Vagina (tissue), 2 donors: ENCODE data around the gene ZC3HAV1.
"Not testable (repeated sequence)": the region's sequence is repeated elsewhere in the genome, so short reads cannot be mapped to it uniquely, and the experiment has no call there.

Experiments used
- POLR2A ChIP-seq, 2 donors: fragments of 450-650 bp; IDR thresholded peaks; one replicate each; pipeline ENCODE4 v1.6.1; 2017; ENCODE audit warnings: antibody characterized with exemption in 2 of 2, mild to moderate bottlenecking in 2 of 2, moderate library complexity in 2 of 2
- POLR2AphosphoS5 ChIP-seq, 2 donors: sonication (generic); formaldehyde crosslinking; IDR thresholded peaks; one replicate each; pipeline ENCODE4 v1.9.0; 2017; ENCODE audit warnings: antibody characterized with exemption in 2 of 2, mild to moderate bottlenecking in 2 of 2, low read depth in 1 of 2; ENCODE audit not compliant: insufficient read depth in 1 of 2
- TF ChIP-seq, protein P1 (sequence below), 3 experiments: fragments of 450-650 bp in 2 of 3; fragments of 200-600 bp in 1 of 3; sonication (generic) in 1 of 3; IDR thresholded peaks; one replicate each; pipeline ENCODE4 v1.5.1; 2017 to 2019; ENCODE audit warnings: antibody characterized with exemption in 3 of 3, mild to moderate bottlenecking in 2 of 3, moderate library complexity in 2 of 3

- TF ChIP-seq, protein P1, sequence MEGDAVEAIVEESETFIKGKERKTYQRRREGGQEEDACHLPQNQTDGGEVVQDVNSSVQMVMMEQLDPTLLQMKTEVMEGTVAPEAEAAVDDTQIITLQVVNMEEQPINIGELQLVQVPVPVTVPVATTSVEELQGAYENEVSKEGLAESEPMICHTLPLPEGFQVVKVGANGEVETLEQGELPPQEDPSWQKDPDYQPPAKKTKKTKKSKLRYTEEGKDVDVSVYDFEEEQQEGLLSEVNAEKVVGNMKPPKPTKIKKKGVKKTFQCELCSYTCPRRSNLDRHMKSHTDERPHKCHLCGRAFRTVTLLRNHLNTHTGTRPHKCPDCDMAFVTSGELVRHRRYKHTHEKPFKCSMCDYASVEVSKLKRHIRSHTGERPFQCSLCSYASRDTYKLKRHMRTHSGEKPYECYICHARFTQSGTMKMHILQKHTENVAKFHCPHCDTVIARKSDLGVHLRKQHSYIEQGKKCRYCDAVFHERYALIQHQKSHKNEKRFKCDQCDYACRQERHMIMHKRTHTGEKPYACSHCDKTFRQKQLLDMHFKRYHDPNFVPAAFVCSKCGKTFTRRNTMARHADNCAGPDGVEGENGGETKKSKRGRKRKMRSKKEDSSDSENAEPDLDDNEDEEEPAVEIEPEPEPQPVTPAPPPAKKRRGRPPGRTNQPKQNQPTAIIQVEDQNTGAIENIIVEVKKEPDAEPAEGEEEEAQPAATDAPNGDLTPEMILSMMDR (IDR thresholded peaks at IDR 0.05) = not testable (repeated sequence)
- not testable (repeated sequence) for TF ChIP-seq POLR2A (IDR thresholded peaks at IDR 0.05); POLR2AphosphoS5 (IDR thresholded peaks at IDR 0.05; ENCODE audit: insufficient read depth in 1 of 2, low read depth in 1 of 2)
These were observed 7.8 kb downstream of the ZC3HAV1 start for GRCh38 chr7:139101637-139102158.
